Left ventricle myocardium inferior (tissue), 1 donor: Measurements from ENCODE around the gene AIG1. TPM values are rescaled to one million over a fixed set of nuclear protein-coding genes. Genes with fewer than 3 reads are reported as not detected.

Source experiments
- DNase-seq: peaks from one replicate; pipeline ENCODE4 v3.0.0-alpha.2; 2020
- H3K27ac ChIP-seq: fragments of 200-600 bp; replicated peaks from 2 replicates; pipeline ENCODE4 v1.8.0; 2021
- H3K27me3 ChIP-seq: fragments of 200-600 bp; 2 replicates; pipeline ENCODE4 v1.8.0; 2021; ENCODE audit warnings: low read depth
- H3K36me3 ChIP-seq: fragments of 200-600 bp; 2 replicates; pipeline ENCODE4 v1.8.0; 2021
- H3K4me1 ChIP-seq: fragments of 200-600 bp; 2 replicates; pipeline ENCODE4 v1.8.0; 2021
- H3K4me3 ChIP-seq: fragments of 200-600 bp; 2 replicates; pipeline ENCODE4 v1.8.0; 2021; ENCODE audit warnings: mild to moderate bottlenecking, moderate library complexity
- H3K9me3 ChIP-seq: fragments of 200-600 bp; replicated peaks from 2 replicates; pipeline ENCODE4 v1.8.0; 2021
- intact Hi-C: fragments of 100-400 bp; cut with micrococcal nuclease; formaldehyde crosslinking; loops from one replicate; pipeline ENCODE4 v1.11.0; 2022
- total RNA-seq: library from RNA; stranded (reverse); fragmentation: NEBNext Ultra II Directional; extraction: Animal tissue kit (Norgen Biotek cat#: 25700); gene quantifications from one replicate; pipeline ENCODE4 v1.2.1, GENCODE V29; 2021
- TF ChIP-seq, protein P1 (sequence below): fragments of 200-600 bp; IDR thresholded peaks from 2 replicates; pipeline ENCODE4 v1.8.0; 2021; ENCODE audit warnings: antibody characterized with exemption, mild to moderate bottlenecking, borderline replicate concordance
- donor health status: DM: no; HTN: yes; CAD: no; lungs with severe emphysema.

The AIG1 gene
- total RNA-seq, 1 donor from 2014 or later, result 76.5 TPM

- TF ChIP-seq, protein P1, sequence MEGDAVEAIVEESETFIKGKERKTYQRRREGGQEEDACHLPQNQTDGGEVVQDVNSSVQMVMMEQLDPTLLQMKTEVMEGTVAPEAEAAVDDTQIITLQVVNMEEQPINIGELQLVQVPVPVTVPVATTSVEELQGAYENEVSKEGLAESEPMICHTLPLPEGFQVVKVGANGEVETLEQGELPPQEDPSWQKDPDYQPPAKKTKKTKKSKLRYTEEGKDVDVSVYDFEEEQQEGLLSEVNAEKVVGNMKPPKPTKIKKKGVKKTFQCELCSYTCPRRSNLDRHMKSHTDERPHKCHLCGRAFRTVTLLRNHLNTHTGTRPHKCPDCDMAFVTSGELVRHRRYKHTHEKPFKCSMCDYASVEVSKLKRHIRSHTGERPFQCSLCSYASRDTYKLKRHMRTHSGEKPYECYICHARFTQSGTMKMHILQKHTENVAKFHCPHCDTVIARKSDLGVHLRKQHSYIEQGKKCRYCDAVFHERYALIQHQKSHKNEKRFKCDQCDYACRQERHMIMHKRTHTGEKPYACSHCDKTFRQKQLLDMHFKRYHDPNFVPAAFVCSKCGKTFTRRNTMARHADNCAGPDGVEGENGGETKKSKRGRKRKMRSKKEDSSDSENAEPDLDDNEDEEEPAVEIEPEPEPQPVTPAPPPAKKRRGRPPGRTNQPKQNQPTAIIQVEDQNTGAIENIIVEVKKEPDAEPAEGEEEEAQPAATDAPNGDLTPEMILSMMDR, result no peak
- Histone ChIP-seq H3K27ac (no peak overlapping the region), H3K4me1 (no peaks in the 10 kb centered on the region), H3K36me3 (peaks cover 4% of the 10 kb centered on the region), H3K4me3 (no peak overlapping the region), H3K27me3 (no peaks in the 10 kb centered on the region), H3K9me3 (peaks cover 7% of the 10 kb centered on the region)
- DNase-seq, result no peak
- intact Hi-C loops, result no loop called here
These were observed 62.4 kb downstream of the AIG1 start for GRCh38 chr6:143123081-143123480.

GRCh38 chr6:143123941-143124340 is 63.3 kb downstream of the AIG1 start:
- intact Hi-C loops, result no loop called here
- no peaks in the 10 kb centered on the region for H3K27me3 ChIP-seq
- H3K36me3 ChIP-seq, result peaks cover 8% of the 10 kb centered on the region
- H3K9me3 ChIP-seq, result peaks cover 7% of the 10 kb centered on the region
- TF ChIP-seq, protein P1, result no peak
- DNase-seq, result no peak
- no peak overlapping the region for H3K27ac ChIP-seq
- no peaks in the 10 kb centered on the region for H3K4me1 ChIP-seq
- H3K4me3 ChIP-seq, result no peak overlapping the region

GRCh38 chr6:143125455-143125854 is 64.8 kb downstream of the AIG1 start:
- Histone ChIP-seq H3K27me3 (no peaks in the 10 kb centered on the region), H3K9me3 (peaks cover 18% of the 10 kb centered on the region), H3K4me3 (no peak overlapping the region), H3K27ac (no peak overlapping the region), H3K36me3 (peaks cover 19% of the 10 kb centered on the region), H3K4me1 (no peaks in the 10 kb centered on the region)
- DNase-seq, result no peak
- TF ChIP-seq, protein P1, result no peak
- intact Hi-C loops, result no loop called here

- no peak for DNase-seq
- H3K4me1 ChIP-seq, result no peaks in the 10 kb centered on the region
- no peaks in the 10 kb centered on the region for H3K27me3 ChIP-seq
- intact Hi-C loops, result no loop called here
- TF ChIP-seq, protein P1, result no peak
- peaks cover 18% of the 10 kb centered on the region for H3K9me3 ChIP-seq
- H3K27ac ChIP-seq, result no peak overlapping the region
- no peak overlapping the region for H3K4me3 ChIP-seq
- H3K36me3 ChIP-seq, result peaks cover 24% of the 10 kb centered on the region
These were observed 65.3 kb downstream of the AIG1 start for GRCh38 chr6:143125864-143126573.

- H3K9me3 ChIP-seq, result peaks cover 24% of the 10 kb centered on the region
- no peak for DNase-seq
- no peaks in the 10 kb centered on the region for H3K4me1 ChIP-seq
- no peak overlapping the region for H3K27ac ChIP-seq
- no peaks in the 10 kb centered on the region for H3K27me3 ChIP-seq
- H3K36me3 ChIP-seq, result peaks cover 30% of the 10 kb centered on the region
- intact Hi-C loops, result no loop called here
- TF ChIP-seq, protein P1, result no peak
- no peak overlapping the region for H3K4me3 ChIP-seq
These were observed 65.9 kb downstream of the AIG1 start for GRCh38 chr6:143126574-143126941.
